GM19324 (cell line): ENCODE results near the gene RAB40B.

Experiments used
- ATAC-seq: cut with Tn5 transposase; IDR thresholded peaks from one replicate; pipeline ENCODE4 v1.9.1; 2021; ENCODE audit warnings: mild to moderate bottlenecking, moderate library complexity; ENCODE audit not compliant: unreplicated experiment, low FRiP score

The RAB40B gene

DNA sequence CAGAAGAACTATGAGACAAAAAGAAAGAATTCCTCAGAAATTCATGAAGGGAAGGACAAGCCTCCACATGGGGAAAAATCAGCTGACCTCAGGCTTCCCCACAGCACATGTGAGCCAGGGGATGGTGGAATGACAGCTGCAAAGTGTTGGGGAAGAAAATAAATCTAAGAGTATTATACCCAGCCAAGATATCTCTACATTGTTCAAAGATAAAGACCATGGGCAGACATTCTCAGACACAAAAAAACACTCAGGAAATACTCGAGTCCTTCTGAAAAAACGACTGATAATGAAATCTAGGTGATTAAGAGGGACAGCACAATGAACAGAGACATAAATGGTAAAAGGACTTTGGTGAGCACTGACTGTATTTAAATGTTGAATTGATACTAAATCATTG, 3.9 kb downstream of the RAB40B start:
- no peak for ATAC-seq

DNA sequence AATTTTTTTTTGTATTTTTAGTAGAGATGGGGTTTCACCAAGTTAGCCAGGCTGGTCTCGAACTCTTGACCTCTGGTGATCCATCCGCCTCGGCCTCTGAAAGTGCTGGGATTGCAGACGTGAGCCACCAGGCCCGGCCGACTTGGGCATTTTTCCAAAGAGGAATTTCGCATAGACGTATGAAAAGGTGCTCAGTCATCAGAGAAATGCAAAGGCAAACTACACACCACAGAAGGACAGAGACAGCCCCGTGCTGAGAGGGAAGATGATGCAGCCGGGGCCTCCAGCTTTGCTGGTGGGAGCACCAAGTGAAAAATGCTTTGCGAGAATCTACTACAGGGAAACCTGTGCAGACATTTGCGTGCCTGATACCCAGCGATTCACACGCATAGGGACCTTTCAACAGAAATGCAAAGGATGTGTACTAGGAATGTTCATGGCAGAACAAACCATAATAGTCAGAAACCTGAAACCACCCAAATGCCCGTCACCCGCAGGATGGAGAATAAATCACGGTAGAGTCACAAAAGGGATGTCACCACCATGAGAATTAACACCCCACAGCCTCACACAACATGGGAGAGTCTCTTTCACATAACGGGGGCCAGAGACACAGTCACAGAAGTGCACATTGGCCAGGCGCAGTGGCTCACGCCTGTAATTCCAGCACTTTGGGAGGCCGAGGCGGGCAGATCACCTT, 5.2 kb downstream of the RAB40B start:
- ATAC-seq: no peak

DNA sequence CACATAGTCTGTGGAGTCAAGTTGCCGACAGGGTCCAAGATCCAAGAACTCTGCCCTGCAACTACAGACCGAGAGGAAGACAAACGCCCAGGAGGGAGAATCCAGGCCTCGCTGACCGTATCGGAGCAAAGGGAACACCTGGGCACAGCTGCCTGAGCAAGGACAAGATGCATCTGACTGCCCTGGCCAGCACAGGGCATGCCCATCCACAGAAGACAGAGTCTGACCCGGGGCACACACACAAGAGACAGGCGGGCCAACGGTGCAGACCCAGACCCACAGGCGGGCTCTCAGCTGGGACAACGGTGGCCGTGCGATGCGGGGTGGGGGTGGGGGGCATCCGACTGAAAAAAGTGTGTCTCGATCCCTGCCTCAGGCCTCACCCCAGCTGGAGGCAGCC, 6.2 kb downstream of the RAB40B start:
- no peak for ATAC-seq

DNA sequence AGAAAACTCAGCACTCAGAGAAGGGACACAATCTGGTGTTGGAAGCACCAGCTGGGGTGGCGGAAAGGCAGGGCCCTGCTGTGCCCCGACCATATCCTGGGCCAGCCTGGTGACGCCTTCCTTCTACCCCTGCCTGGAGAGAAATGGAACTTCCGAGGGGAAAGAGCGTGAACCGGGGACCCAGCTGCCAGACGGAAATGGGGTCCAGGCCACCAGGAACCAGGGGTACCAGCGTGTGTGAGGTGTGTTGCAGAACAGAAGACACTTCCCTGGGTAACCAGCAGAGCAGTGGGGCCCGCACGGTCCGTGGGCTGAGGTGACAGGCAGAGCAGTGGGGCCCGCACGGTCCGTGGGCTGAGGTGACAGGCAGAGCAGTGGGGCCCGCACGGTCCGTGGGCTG, 6.8 kb downstream of the RAB40B start:
- no peak for ATAC-seq

DNA sequence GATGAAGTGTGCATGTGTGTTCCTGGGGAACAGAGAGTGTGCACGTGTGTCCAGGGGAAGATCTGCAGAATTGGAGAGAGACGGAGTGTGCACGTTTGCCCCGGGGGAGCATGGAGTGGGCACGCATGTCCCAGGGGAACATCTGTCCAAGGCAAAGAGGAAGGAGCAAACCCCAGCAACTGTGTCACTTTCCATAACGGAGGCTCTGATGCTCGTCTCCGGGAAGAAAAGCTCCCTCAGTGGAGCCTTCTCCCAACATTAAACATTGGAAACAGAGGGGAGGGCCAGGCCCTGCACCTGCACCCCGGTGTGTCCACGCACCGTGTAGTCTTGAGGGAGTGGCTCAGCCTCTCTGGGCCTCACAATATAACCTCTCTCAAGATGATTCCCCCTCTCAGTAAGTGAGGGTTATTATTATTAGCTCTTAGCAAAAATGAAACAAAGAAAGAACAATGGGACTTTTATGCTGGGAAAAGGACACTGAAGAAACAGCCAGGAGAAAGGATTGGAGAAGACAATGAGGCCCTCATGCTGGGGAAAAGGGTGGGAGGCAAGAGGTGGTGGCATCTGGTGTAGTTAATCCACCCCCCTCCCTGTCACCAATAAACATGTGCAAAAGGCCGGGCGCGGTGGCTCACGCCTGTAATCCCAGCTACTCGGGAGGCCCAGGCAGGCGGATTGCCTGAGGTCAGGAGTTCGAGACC, 7.6 kb downstream of the RAB40B start:
- ATAC-seq: no peak

DNA sequence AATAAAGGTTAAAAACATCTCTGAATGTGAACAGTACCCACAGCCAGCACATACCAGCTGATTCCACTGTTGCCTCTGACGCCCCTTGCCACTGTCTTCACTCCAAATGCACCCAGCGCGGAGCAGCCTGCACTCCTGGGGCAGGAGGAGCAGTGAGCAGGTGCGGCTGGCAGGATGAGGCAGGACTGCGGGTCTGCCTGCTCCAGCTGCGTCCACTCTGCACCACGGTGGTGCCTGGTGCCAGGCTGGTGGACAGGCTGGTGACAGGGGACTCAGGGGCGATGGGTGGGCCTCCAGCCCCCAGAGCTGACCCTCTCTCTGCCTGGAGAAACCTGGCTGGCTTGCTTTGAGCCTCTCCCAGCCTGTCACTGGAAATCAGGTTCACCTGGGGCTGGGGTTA, 9.4 kb downstream of the RAB40B start:
- no peak for ATAC-seq

DNA sequence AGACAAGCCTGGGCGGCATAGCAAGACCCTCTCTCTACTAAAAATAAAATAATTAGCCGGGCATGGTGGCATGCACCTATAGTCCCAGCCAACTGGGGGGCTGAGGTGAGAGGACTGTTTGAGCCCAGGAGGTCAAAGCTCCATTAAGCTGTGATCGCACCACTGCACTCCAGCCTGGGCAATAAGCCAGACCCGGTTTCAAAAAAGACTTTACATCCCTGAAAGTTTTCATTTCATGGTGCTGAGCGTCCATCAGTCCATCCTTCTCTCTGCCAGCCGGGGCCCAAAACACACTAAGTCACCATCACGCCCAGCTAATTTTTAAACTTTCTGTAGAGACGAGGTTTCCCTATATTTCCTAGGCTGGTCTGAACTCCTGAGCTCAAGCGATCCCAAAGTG, 10.6 kb downstream of the RAB40B start:
- ATAC-seq: no peak

DNA sequence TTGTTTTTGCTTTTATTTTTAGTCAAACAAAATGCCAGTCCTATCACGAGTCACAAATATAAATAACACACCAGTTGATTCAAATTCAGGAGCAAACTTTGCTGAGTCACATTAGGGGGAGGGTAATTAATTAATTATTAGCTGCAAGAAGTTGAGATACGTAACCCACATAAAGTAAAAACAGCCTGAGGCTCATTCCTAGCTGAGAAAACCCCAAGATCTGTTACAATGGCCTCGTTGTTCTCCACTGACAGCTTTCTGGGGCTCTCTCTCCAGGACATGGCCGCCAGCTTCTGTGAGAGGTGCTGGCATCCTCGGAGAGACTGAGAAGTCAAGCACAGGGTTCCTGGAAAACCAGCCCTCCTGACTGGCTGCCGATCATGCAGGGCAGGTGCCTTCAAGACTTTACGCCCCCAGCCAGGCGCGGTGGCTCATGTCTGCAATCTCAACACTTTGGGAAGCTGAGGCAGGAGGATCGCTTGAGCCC, 11.1 kb downstream of the RAB40B start:
- no peak for ATAC-seq

DNA sequence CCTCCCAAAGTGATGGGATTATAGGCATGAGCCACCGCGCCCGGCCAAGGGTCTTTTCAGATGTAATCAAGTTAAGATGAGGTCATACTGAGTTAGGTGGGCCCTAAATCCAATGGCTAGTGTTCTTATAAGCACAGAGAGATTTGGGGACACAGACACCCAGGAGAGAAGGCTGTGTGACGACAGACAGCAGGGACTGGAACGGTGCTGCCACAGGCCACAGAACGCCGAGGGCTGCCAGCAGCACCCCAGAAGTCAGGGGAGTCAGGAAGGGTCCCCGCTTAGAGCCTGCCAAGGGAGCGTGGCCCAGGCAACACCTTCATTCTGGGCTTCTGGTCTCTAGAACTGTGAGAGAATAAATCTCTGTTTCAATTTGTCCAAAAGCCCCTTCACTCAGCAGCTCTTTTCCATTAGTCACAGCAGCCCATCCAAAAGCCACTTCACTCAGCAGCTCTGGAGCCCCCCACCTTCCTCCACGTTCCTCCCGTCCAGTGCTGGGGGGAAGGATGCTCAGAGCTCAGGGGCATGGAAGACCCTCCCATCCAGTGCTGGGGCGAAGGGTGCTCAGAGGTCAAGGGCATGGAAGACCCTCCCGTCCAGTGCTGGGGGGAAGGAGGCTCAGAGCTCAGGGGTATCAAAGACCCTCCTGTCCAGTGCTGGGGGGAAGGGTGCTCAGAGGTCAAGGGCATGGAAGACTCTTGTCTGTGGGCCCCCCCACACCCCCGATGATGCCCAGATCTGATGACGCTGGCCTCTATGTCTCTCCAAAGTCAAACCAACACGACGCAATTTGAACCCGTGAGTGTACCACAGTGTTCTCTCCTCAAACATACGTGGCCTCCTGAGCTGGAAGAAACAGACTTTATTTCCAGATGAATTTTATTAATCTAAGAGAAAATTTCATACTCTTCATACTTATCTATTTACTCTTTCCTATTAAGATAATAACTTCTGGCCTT, 11.9 kb downstream of the RAB40B start:
- no peak for ATAC-seq

DNA sequence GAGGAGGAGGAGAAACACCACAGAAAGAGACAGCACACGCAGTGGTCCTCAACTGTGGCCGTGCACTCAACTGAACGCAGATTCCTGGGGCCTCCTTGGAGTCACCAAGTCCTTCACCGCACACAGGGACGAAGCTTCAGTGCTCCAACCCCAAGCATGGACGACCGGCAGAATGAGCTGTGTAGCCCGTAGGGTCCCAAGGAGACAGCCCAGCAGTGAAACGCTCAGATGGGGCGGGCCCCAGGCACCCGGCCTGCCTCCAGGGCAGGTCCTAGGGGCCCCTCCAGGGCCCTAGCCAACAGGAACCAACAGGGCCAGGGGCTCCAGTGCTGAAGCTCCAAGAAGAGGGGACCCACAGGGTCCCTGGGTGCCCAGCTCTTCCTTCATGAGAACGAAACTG, 13.2 kb downstream of the RAB40B start:
- no peak for ATAC-seq

DNA sequence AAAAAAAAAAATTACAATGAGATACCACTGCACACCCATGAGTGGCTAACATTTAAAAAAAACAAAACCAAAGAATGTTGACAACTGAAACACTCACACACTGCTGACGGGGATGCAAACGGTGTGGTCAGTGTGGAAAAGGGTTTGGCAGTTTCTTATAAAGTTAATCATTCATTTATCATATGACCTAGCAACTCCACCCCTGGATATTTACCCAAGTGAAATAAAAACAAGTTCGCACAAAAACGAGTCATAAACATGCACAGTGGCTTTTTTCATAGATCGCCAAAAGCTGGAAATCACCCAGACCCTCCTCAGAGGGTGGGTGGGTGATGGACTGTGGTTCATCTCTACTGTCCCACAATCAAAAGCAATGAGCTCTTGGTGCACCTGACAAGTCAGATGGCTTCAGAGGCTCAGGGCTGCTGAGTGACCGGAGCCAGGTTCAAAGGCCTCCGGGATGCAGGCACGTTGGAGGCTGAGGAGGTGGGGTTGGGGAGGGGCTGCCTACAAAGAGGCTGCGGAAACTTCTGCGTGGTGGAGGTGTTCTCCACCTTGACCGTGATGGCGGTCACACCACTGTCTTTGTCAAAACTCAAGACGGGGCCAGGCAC, 14.2 kb downstream of the RAB40B start:
- ATAC-seq: no peak

DNA sequence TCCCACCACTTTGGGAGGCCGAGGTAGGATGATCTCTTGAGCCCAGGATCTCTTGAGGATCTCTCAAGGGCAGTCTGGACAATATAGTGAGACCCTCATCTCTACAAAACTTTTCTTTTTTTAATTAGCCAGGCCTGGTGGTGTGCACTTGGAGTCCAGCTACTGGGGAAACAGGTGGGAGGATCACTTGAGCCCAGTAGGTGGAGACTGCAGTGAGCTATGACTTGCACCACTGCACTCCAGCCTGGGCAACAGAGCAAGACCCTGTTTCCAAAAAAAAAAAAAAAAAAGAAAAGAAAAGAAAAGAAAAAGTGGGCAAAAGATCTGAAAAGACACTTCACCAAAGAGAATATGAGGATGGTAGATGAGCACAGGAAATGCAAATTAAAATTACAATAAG, 15.0 kb downstream of the RAB40B start:
- no peak for ATAC-seq

DNA sequence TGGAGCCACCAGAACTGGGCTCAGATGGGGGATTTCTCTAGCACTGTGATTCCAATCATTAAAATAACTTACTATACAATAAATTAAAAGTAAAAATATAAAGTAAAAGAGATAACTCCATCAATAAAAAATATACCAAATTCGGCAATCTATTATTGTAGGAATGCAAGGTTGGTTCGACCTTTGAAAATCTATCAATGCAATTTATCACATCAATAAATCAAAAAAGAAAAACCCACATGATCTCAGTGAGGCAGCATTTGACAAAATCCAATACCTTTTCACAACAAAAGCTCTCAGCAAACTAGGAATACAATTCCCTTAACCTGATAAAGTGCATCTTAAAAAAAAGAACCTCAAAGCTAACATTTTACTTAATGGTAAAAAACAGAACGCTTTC, 17.0 kb downstream of the RAB40B start:
- ATAC-seq: no peak

DNA sequence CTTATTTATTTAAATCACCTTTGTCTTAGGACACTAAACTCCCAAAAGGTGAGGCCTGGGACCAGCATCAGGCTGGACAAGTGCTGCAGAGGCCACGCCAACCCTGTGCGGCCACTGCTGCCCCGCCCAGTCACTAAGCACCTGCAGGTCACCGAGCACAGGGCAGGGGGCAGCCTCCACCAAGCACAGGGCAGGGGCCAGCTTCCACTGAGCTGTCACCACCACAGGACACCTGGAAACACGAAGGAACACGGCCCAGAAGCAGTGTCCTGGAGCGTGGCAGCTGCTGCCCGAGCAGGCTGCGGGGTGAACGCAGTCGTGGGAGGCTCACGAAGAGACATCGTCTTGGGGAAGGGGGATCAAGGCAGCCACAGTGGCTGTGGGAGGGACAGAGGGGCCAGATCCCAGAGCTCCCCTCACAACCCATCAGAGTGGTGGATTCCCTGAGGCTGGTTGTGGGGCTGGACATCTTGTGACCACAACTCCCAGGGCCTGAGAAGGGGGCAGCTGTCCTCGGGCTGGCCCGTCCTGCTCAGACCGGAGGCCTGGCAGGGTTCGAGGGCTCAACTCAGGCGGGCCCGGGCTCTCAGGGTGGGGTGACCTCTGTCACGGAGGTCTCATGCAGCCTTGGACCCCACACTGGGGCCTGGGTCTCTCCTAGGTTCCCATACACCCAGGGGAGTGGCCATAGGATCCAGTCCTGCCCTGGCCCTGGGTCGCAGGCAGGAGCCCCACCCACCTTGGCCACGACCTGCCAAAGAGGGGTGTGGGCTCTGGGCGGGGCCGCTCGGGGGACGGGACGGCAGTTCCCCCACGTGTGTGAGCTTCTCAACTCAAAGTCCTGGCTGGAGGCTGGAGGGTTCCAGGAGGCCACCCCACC, 18.7 kb downstream of the RAB40B start:
- no peak for ATAC-seq

DNA sequence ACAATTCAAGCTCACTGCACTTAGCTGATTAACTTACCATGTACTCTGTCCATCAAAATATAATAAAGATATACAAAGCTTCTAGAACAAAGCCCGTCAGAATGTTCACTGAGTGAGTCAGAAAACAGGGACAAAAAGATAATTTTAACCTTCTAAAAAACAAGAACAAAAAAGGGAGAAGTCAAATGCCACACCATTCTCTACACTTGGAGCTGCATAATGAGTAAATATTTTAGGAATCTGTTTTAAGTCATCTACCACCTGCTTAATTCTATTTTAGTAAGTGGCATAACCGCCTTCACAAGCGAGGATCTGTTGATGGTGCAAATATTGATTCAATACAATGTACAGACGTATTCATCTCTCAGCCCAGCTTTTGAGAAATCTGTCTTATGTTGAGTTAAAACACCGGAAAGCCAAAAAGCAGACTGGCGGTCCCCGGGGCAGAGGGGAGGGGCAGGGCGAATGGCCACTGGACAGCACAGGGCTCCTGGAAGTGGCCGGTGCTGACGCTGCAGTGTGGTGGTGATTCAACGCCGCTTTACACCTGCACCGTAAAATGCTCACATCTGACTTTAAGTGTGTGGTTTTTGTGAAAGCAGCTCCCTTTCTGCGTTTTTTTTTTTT, 20.1 kb downstream of the RAB40B start:
- no peak for ATAC-seq

DNA sequence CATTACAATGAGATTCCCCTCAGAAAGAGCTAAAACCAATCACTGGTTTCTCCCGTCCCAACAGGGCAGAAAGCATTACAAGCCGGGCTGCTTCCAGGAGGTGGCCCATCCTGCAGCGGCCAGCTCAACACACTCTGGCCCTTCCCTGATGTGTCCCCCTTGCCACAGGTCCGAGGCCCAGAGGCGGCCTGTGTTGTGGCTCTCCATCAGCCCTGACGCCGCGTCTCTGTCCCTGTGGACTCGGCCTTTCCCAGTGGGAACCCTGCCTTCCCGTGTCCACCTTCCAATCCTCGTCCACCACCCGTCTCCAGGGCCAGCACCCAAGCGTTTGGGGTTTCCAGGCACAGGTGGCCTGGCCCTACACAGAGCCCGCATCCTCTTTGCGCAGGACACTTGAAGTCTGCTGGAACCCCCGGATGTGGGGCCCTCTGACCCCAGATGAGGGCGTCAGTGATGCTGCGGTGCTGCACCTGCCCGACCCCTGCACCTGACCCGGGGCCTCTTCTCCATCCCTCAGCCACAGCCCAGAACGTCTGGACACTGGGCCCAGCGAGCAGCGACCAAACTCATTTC, 21.1 kb downstream of the RAB40B start:
- ATAC-seq: no peak

DNA sequence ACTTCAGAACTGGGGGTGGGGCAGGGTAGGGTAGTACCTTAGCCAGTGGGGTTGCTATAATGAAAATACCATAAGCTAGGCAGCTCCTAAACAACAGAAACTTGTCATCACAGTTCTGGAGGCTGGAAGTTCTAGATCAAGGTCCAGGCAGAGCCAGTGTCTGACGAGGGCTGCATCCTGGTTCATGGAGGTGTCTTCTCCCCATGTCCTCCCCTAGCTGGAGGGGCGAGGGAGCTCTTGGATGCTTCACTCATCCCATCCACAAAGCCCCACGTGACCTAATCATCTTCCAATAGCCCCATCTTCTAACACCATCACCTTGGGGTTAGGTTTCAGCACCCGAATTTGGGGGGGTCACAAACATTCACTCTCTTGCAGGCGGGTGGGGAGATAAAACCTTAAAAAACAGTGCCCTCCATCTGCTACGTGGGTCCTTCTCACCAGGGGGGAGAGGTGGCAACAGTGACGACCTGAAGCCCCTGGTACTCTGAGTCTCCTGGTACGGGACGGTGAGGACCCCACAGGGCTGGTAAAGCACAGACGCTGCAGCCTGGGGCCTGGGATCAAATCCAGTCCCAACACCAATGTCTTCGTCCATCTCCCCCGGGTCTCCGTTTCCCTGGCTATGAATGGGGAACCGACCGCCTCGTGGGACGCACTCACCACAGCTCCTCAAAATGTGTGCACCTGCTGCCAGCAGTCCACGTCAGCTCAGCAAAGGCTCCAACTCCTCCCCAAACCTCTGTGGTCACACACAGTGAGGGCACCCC, 22.8 kb downstream of the RAB40B start:
- no peak for ATAC-seq
